Measurements from ENCODE around the gene CORO7. TPM values are rescaled to one million over a fixed set of nuclear protein-coding genes. Genes with fewer than 3 reads are reported as not detected.

Gene CORO7
- total and polyA plus RNA-seq, 9 of the 15 experiments (the other 6 are each of a cell fraction or from before 2014, with no cell fraction given): 0.45 to 77.2 (median 18.7) TPM

GRCh38 chr16:4433914-4434787 lies 17.8 kb upstream of the CORO7 start (continued):
- no peak for TF ChIP-seq HLTF (IDR thresholded peaks at IDR 0.05)
- TF ChIP-seq DPF2 (IDR thresholded peaks at IDR 0.05): peak; percentile 88
- TF ChIP-seq HOXB6 (CRISPR knock-in tag; IDR thresholded peaks at IDR 0.05; ENCODE audit: borderline replicate concordance): no peak
- peak; percentile 58; the same call in 1 of the 2 replicates for TF ChIP-seq ILF3 (IDR thresholded peaks at IDR 0.05; ENCODE audit: borderline replicate concordance)
- no peak for TF ChIP-seq ZNF282 (CRISPR knock-in tag; IDR thresholded peaks at IDR 0.05)
- TF ChIP-seq TEAD1 (CRISPR knock-in tag; IDR thresholded peaks at IDR 0.05): no peak
- TF ChIP-seq TOE1 (IDR thresholded peaks at IDR 0.05; ENCODE audit: borderline replicate concordance): 0 out of 2 replicates have a peak, but pooled peaks have one; percentile 8
- TF ChIP-seq TOE1 (CRISPR knock-in tag; IDR thresholded peaks at IDR 0.05; ENCODE audit: borderline replicate concordance, low read depth): no peak
- TF ChIP-seq GATAD2B (IDR thresholded peaks at IDR 0.05; ENCODE audit: borderline replicate concordance): peak; percentile 25
- TF ChIP-seq ZNF551 (CRISPR knock-in tag; IDR thresholded peaks at IDR 0.05): no peak
- no peak for TF ChIP-seq HNRNPH1 (optimal IDR thresholded peaks at IDR 0.05; ENCODE audit: low read depth, low read length)
- TF ChIP-seq SMARCB1 (IDR thresholded peaks at IDR 0.05; ENCODE audit: insufficient read length, low read depth): no peak
- 0 out of 2 replicates have a peak, but pooled peaks have one; percentile 28 for TF ChIP-seq ZNF668 (CRISPR knock-in tag; IDR thresholded peaks at IDR 0.05)
- TF ChIP-seq POLR3A (IDR thresholded peaks at IDR 0.05; ENCODE audit: borderline replicate concordance, extremely low read depth, insufficient read depth, insufficient read length): no peak
- TF ChIP-seq, protein P1, sequence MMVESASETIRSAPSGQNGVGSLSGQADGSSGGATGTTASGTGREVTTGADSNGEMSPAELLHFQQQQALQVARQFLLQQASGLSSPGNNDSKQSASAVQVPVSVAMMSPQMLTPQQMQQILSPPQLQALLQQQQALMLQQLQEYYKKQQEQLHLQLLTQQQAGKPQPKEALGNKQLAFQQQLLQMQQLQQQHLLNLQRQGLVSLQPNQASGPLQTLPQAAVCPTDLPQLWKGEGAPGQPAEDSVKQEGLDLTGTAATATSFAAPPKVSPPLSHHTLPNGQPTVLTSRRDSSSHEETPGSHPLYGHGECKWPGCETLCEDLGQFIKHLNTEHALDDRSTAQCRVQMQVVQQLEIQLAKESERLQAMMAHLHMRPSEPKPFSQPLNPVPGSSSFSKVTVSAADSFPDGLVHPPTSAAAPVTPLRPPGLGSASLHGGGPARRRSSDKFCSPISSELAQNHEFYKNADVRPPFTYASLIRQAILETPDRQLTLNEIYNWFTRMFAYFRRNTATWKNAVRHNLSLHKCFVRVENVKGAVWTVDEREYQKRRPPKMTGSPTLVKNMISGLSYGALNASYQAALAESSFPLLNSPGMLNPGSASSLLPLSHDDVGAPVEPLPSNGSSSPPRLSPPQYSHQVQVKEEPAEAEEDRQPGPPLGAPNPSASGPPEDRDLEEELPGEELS (CRISPR knock-in tag; IDR thresholded peaks at IDR 0.05; ENCODE audit: borderline replicate concordance): no peak
- TF ChIP-seq E2F1 (CRISPR knock-in tag; IDR thresholded peaks at IDR 0.05): no peak
- no peak for TF ChIP-seq TCF7L2 (IDR thresholded peaks at IDR 0.05; ENCODE audit: low read depth, low read length)
- TF ChIP-seq ATF1 (CRISPR knock-in tag; IDR thresholded peaks at IDR 0.05): no peak
- no peak for TF ChIP-seq ATF1 (tag; IDR thresholded peaks at IDR 0.05)
- TF ChIP-seq, protein P2, sequence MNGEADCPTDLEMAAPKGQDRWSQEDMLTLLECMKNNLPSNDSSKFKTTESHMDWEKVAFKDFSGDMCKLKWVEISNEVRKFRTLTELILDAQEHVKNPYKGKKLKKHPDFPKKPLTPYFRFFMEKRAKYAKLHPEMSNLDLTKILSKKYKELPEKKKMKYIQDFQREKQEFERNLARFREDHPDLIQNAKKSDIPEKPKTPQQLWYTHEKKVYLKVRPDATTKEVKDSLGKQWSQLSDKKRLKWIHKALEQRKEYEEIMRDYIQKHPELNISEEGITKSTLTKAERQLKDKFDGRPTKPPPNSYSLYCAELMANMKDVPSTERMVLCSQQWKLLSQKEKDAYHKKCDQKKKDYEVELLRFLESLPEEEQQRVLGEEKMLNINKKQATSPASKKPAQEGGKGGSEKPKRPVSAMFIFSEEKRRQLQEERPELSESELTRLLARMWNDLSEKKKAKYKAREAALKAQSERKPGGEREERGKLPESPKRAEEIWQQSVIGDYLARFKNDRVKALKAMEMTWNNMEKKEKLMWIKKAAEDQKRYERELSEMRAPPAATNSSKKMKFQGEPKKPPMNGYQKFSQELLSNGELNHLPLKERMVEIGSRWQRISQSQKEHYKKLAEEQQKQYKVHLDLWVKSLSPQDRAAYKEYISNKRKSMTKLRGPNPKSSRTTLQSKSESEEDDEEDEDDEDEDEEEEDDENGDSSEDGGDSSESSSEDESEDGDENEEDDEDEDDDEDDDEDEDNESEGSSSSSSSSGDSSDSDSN (IDR thresholded peaks at IDR 0.05; ENCODE audit: borderline replicate concordance in 1 of 2, low read depth in 2 of 2, low read length in 2 of 2): no peak
- no peak for TF ChIP-seq TFE3 (CRISPR knock-in tag; IDR thresholded peaks at IDR 0.05)

All from K562 (cell line).